ENCODE results near the gene CAD.

CAD gene

DNA sequence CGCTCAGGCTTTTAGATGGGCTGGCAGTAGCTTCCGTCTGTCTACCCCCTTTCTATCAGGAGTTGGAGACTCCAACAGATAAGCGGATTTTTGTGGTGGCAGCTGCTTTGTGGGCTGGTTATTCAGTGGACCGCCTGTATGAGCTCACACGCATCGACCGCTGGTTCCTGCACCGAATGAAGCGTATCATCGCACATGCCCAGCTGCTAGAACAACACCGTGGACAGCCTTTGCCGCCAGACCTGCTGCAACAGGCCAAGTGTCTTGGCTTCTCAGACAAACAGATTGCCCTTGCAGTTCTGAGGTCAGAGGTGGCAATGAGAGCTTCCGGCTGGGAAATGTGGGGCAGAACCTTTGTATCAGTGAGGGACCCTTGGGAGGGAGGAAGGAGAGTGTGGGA is 14.8 kb downstream of the CAD start:
- DNase-seq, result no peak

GRCh38 chr2:27233341-27233740 is 16.2 kb downstream of the CAD start:
- no peak for DNase-seq

DNA sequence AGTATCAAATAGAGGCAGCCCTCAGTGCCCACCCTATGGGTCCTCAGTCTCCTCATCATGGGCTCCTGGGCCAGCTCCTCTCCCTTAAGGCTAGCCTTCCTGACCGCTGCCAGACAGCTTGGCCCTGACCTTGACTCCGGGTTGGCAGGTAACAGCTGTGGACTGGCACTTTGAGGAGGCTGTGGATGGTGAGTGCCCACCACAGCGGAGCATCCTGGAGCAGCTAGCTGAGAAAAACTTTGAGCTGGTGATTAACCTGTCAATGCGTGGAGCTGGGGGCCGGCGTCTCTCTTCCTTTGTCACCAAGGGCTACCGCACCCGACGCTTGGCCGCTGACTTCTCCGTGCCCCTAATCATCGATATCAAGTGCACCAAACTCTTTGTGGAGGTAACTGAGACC is 19.0 kb downstream of the CAD start:
- DNase-seq, result no peak

DNA sequence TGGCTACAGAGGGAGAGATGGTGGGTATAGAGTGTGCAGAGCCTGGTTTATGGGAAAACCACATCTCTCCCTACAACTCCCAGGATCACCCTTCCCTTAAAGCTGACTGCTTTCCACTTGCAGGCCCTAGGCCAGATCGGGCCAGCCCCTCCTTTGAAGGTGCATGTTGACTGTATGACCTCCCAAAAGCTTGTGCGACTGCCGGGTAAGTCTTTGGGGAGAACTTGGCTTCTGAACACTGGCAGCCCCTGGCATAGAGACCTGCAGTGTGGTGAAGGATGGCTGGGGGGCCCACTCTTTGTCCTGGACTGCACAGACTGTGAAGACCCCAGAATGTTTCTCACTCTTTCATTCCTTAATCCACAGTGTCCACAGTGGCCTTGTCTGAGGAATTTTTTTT is 19.5 kb downstream of the CAD start:
- no peak for DNase-seq

GRCh38 chr2:27237341-27237945 is 20.3 kb downstream of the CAD start:
- DNase-seq, result no peak

DNA sequence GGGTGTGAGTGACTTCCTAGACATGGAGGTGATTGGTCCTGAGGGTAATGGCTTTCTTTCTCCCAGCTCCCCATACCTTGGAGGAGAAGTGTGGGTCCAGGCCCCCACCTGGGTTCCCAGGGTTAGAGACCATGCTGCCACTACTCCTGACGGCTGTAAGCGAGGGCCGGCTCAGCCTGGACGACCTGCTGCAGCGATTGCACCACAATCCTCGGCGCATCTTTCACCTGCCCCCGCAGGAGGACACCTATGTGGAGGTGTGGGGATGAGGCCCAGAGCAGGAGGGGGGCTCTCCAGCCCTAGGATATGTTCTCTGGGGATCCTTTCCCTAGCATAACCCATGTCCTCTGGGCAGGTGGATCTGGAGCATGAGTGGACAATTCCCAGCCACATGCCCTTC is 21.8 kb downstream of the CAD start:
- DNase-seq, result no peak

GRCh38 chr2:27240406-27240805 is 23.2 kb downstream of the CAD start:
- DNase-seq, result no peak

- no peak for DNase-seq
These were observed 24.8 kb downstream of the CAD start for GRCh38 chr2:27241761-27242613.

DNA sequence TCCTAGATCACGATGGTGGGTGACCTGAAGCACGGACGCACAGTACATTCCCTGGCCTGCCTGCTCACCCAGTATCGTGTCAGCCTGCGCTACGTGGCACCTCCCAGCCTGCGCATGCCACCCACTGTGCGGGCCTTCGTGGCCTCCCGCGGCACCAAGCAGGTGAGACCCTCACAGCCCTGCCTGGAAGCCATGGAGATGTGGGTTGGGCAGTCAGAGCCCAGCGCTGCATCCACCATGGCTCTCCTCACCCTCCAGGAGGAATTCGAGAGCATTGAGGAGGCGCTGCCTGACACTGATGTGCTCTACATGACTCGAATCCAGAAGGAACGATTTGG is 25.4 kb downstream of the CAD start:
- no peak for DNase-seq

DNA sequence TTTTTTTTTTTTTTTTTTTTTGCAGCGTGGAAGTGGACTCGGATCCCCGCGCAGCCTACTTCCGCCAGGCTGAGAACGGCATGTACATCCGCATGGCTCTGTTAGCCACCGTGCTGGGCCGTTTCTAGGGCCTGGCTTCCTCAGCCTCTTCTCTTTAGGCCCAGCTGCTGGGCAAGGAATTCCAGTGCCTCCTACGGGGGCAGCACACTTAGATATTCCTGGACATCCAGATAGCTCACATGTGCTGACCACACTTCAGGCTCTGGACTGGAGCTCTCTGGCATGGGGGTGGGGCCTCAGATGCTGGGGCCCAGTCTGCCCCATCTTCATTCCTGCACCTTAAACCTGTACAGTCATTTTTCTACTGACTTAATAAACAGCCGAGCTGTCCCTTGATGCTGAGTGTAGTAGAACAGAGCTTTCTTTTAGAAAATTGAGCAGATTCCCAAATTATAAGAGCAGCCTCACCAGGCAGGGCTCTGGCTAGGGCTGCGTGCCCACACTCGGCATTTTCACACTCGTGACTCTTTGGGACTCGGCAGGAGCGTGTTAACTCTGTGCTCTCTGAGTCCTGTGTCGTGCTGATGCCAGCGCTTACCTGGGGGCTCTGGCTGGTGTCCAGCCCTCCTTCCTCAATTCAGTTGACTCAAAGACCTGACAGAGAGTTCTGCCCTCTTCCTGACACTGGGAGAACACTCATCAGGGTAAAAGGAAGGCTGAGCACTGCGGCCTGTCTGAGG is 26.4 kb downstream of the CAD start:
- DNase-seq, result no peak

DNA sequence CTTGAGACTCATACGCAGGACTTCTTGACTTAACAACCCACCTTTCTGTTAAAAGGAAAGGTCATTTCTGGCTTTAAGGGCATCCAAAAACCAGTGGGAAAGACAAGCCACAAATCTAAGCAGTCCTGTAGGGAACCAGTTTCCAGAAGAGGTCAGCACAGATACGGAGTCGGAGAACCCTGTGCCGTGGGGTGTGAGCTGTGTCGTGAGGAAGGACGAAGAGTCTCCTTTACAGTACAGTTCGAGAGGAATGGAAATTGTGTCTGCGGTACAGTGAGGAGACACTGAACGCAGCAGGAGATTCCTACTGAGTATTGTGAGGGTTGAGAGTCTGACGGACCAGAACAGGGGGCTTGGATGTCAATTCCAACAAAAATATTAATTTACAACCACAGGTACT is 27.9 kb downstream of the CAD start:
- no peak for DNase-seq

GRCh38 chr2:27245626-27246025 is 28.5 kb downstream of the CAD start:
- DNase-seq, result no peak

- no peak for DNase-seq
These were observed 30.7 kb downstream of the CAD start for GRCh38 chr2:27247893-27248292.

- no peak for DNase-seq
These were observed 32.2 kb downstream of the CAD start for GRCh38 chr2:27249159-27249890.

- DNase-seq, result no peak
These were observed 32.9 kb downstream of the CAD start for GRCh38 chr2:27249891-27250651.

GRCh38 chr2:27250652-27251379 is 33.6 kb downstream of the CAD start:
- DNase-seq, result no peak

- DNase-seq, result no peak
These were observed 34.6 kb downstream of the CAD start for GRCh38 chr2:27251766-27252165.

GRCh38 chr2:27255187-27255586 is 38.0 kb downstream of the CAD start:
- DNase-seq, result no peak

DNA sequence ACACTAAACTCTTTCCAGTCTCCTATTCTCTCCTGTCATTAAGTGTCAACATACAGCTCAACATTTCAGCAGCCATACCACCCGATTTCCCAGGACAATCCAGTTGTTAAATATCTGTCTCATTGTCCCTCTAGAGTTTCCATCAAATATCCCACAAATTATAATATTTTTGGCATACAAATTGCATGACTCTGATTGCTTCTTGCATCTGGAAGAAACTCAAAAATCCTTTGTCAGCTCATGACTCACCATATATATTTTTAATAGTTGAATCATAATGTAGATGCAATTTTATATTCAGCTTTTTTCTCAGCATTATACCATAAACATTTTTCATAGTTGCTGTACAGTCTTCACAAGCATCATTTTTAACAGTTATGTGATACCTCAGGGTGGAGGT is 38.5 kb downstream of the CAD start:
- no peak for DNase-seq

GRCh38 chr2:27256855-27257454 is 39.8 kb downstream of the CAD start:
- no peak for DNase-seq

- no peak for DNase-seq
These were observed 40.9 kb downstream of the CAD start for GRCh38 chr2:27258051-27258450.
